Right cardiac atrium (tissue), 5 donors: Measurements from ENCODE around the gene SLC25A11. TPM values are rescaled to one million over a fixed set of nuclear protein-coding genes. Genes with fewer than 3 reads are reported as not detected.

ENCODE experiments used
- ATAC-seq, 2 donors: fragments of 200-7000 bp; cut with Tn5 transposase; one replicate each; pipeline versions ENCODE4 v1.8.0 to v1.9.1; 2020; ENCODE audit warnings: moderate library complexity in 2 of 2, mild to moderate bottlenecking in 1 of 2
- DNase-seq, 3 donors: peaks; one replicate each; pipeline ENCODE4 v3.0.0-alpha.2; 2020
- H3K27ac ChIP-seq: one replicate; pipeline ENCODE4 v1.5.1; 2013; ENCODE audit warnings: mild to moderate bottlenecking, low read length, control low read depth, moderate library complexity
- H3K27me3 ChIP-seq: one replicate; pipeline ENCODE4 v1.6.1; 2013; ENCODE audit not compliant: control insufficient read depth, insufficient read depth
- H3K4me1 ChIP-seq: one replicate; pipeline ENCODE4 v1.6.1; 2013; ENCODE audit warnings: low read length; ENCODE audit not compliant: control insufficient read depth, insufficient read depth
- H3K4me3 ChIP-seq: one replicate; pipeline ENCODE4 v1.5.1; 2013; ENCODE audit warnings: low read length, control low read depth
- H3K9me3 ChIP-seq: one replicate; pipeline ENCODE4 v1.6.1; 2013; ENCODE audit warnings: low read length; ENCODE audit not compliant: control insufficient read depth
- WGBS: extraction: QIAGEN DNeasy Blood & Tissue Kit; methylation state at CpG from one replicate; pipeline ENCODE4 v1.1.7; 2013; 5-methylcytosine and 5-hydroxymethylcytosine counted together
- intact Hi-C, 4 donors: fragments of 100-400 bp; cut with DNase I; formaldehyde crosslinking; loops; one replicate each; pipeline versions ENCODE4 v1.11.0 to v1.14.0; 2022 to 2023
- polyA plus RNA-seq: library from polyadenylated mRNA; stranded (reverse); fragments of 200-250 nt; gene quantifications from one replicate; pipeline ENCODE4 v1.2.3, GENCODE V29; 2013
- total RNA-seq, 4 donors: library from RNA; stranded (reverse); fragmentation: NEBNext Ultra II Directional; extraction: Animal tissue kit (Norgen Biotek cat#: 25700); gene quantifications; one replicate each; pipeline ENCODE4 v1.2.1, GENCODE V29; 2021
- donor health status: healthy with polysubstance abuse.
- donor health status: DM: no; HTN: yes; CAD: no.
- donor health status: DM: no; HTN: no; CAD: no.
- donor health status: DM: no; HTN: yes; CAD: no; lungs with severe emphysema.
- donor health status: DM: yes; HTN: yes; CAD: no.

The SLC25A11 gene
- total and polyA plus RNA-seq, 5 donors, result 162 to 230 (median 200) TPM

DNA sequence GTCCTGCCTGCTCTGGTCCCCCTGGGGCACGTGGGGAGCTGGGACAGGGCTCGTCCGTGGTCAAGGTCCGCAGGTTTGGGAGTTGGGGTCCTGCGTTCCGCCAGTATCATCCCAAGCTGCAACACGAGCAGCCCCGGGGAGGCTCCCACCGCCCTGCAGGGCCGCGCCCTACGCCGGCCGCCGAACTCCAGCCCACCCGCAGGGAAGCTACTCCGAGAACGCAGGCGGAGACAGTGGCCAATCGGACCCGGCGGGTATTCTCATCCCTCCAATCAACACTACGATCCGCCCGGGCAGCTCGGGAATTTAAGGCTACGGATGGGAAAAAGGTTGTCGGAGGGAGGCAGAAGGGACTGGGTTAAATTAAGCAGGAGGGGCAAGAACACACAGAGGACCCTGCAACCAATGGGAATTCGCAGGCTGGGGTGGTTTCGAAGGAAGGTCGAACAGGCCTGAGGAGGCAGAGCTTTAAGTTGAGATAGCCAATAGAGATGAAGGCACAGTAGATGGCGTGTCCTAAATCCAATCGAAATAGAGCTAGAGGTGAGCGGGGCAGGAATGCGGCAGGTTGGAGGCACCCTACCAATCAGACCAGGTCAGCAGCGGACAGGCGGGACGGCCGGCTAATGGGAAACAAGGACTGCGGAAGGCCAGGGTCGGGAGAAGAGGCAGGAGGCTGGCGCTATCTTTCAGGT is 27.1 kb upstream of the SLC25A11 start:
- no peaks in the 10 kb centered on the region for H3K4me1 ChIP-seq

GRCh38 chr17:4965311-4965986 is 25.6 kb upstream of the SLC25A11 start:
- H3K9me3 ChIP-seq, result no peaks in the 10 kb centered on the region
- H3K27ac ChIP-seq, result no peak overlapping the region
- no peak overlapping the region for H3K4me3 ChIP-seq
- no peaks in the 10 kb centered on the region for H3K27me3 ChIP-seq
- ATAC-seq (no peak), DNase-seq (no peak)
- WGBS, result 97% methylated on average over 15 of the region's 15 CpGs
- intact Hi-C loops, result no loop called here
- H3K4me1 ChIP-seq, result no peaks in the 10 kb centered on the region

More for the DNA sequence above, 27.1 kb upstream of the SLC25A11 start:
- under 1% methylated on average over 42 of the region's 42 CpGs for WGBS
- ATAC-seq (peak; percentile 94 to 95), DNase-seq (peak; percentile 98 to 99 (median 99))
- intact Hi-C loops, result no loop called here
- Histone ChIP-seq H3K27ac (peak overlapping the region; percentile 93), H3K27me3 (no peaks in the 10 kb centered on the region), H3K9me3 (no peaks in the 10 kb centered on the region), H3K4me3 (peak overlapping the region; percentile 54)

- ATAC-seq (no peak), DNase-seq (no peak)
- WGBS, result 81% methylated on average over 9 of the region's 9 CpGs
- intact Hi-C loops, result no loop called here
- Histone ChIP-seq H3K27me3 (no peaks in the 10 kb centered on the region), H3K4me3 (no peak overlapping the region), H3K4me1 (no peaks in the 10 kb centered on the region), H3K27ac (no peak overlapping the region), H3K9me3 (no peaks in the 10 kb centered on the region)
Observed at GRCh38 chr17:4960279-4960922, 20.6 kb upstream of the SLC25A11 start.

DNA sequence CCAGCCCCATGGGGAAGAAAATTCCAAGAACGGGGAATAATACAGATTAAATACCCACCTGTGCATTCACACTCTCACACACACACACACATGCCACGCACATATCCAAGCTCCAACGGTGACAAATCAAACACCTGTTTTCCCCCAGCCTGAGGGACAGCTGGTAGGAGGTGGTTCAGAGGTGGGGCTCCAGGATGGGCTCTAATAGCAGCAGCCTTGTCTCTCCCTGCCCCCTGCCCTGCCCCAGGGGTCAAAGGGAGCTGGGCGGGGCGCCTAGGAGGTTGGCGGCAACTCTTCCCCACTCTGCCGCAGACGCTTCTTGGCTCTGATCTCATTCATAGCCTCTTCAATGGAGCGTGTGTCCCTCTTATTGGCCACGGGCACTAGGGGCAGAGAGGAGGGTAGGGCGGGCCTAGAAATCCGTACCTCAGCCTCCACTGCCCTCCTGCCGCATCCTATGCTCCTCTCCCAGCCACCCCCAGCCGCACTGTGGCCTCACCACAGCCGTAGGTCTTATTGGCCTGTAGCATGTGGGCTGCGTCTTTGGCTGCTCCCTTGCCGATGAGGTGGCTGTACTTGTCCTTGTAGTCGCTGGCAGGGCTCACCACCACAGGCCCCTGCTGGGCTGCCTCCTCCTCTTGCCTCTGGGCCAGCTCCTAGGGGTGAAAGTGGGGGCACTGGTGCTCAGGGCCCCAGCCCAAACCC is 19.6 kb upstream of the SLC25A11 start:
- WGBS, result 86% methylated on average over 18 of the region's 18 CpGs
- no peaks in the 10 kb centered on the region for H3K4me1 ChIP-seq
- H3K27ac ChIP-seq, result no peak overlapping the region
- DNase-seq (no peak), ATAC-seq (peak; percentile 7 to 9)
- no peak overlapping the region for H3K4me3 ChIP-seq
- H3K27me3 ChIP-seq, result no peaks in the 10 kb centered on the region
- intact Hi-C loops, result no loop called here
- H3K9me3 ChIP-seq, result no peaks in the 10 kb centered on the region

GRCh38 chr17:4958102-4958501 is 18.3 kb upstream of the SLC25A11 start:
- DNase-seq (no peak), ATAC-seq (no peak)
- 66% methylated on average over 3 of the region's 3 CpGs for WGBS
- Histone ChIP-seq H3K4me1 (no peaks in the 10 kb centered on the region), H3K9me3 (no peaks in the 10 kb centered on the region), H3K27ac (no peak overlapping the region), H3K27me3 (no peaks in the 10 kb centered on the region), H3K4me3 (no peak overlapping the region)
- intact Hi-C loops, result no loop called here

GRCh38 chr17:4956493-4957061 is 16.7 kb upstream of the SLC25A11 start:
- peak in 1 of 3 donors; percentile 82 for DNase-seq
- H3K4me3 ChIP-seq, result no peak overlapping the region
- H3K9me3 ChIP-seq, result no peaks in the 10 kb centered on the region
- ATAC-seq, result no peak
- no peak overlapping the region for H3K27ac ChIP-seq
- 73% methylated on average over 10 of the region's 10 CpGs for WGBS
- H3K27me3 ChIP-seq, result no peaks in the 10 kb centered on the region
- intact Hi-C loops, result no loop called here
- H3K4me1 ChIP-seq, result no peaks in the 10 kb centered on the region

DNA sequence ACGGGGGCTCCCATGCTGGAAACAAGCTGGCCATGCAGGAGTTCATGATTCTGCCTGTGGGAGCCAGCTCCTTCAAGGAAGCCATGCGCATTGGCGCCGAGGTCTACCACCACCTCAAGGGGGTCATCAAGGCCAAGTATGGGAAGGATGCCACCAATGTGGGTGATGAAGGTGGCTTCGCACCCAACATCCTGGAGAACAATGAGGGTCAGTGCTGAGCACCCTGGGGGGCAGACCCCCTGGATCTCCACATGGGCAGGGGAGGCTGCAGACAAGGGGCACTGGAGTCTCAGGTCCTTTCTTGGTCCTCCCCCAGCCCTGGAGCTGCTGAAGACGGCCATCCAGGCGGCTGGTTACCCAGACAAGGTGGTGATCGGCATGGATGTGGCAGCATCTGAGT is 15.2 kb upstream of the SLC25A11 start:
- Histone ChIP-seq H3K4me1 (no peaks in the 10 kb centered on the region), H3K27ac (no peak overlapping the region)
- 98% methylated on average over 8 of the region's 8 CpGs for WGBS

GRCh38 chr17:4953451-4953961 is 13.7 kb upstream of the SLC25A11 start:
- no peaks in the 10 kb centered on the region for H3K27me3 ChIP-seq
- no peak overlapping the region for H3K4me3 ChIP-seq
- intact Hi-C loops, result no loop called here
- H3K9me3 ChIP-seq, result no peaks in the 10 kb centered on the region
- DNase-seq, result no peak
- no peak overlapping the region for H3K27ac ChIP-seq
- no peaks in the 10 kb centered on the region for H3K4me1 ChIP-seq
- no peak for ATAC-seq
- WGBS, result 72% methylated on average over 14 of the region's 14 CpGs

More for the DNA sequence above, 15.2 kb upstream of the SLC25A11 start:
- no peak for ATAC-seq
- DNase-seq, result no peak
- Histone ChIP-seq H3K4me3 (no peak overlapping the region), H3K27me3 (no peaks in the 10 kb centered on the region), H3K9me3 (no peaks in the 10 kb centered on the region)
- intact Hi-C loops, result no loop called here

DNA sequence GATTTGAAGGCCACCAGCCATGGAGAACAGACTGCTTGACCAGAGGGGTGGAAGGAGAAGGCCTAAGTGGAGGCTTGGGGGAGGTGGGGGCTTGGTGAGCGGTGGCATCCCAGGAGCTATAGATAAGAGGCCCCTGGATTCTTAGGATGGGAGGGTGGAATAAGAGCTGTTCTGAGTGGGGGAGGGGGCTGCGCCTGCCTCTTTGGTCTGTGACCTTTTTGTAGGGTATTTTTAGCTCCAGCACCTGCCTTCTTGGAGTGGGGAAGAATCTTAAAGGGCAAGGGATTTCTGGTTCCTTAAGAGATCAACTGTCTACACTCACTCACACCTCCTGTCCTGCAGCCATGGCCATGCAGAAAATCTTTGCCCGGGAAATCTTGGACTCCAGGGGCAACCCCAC is 11.6 kb upstream of the SLC25A11 start:
- peak overlapping the region; percentile 27 for H3K4me3 ChIP-seq
- ATAC-seq (no peak), DNase-seq (no peak)
- H3K9me3 ChIP-seq, result no peaks in the 10 kb centered on the region
- peak overlapping the region; percentile 94 for H3K27ac ChIP-seq
- no peaks in the 10 kb centered on the region for H3K27me3 ChIP-seq
- WGBS, result 58% methylated on average over 3 of the region's 3 CpGs
- intact Hi-C loops, result no loop called here
- H3K4me1 ChIP-seq, result no peaks in the 10 kb centered on the region

DNA sequence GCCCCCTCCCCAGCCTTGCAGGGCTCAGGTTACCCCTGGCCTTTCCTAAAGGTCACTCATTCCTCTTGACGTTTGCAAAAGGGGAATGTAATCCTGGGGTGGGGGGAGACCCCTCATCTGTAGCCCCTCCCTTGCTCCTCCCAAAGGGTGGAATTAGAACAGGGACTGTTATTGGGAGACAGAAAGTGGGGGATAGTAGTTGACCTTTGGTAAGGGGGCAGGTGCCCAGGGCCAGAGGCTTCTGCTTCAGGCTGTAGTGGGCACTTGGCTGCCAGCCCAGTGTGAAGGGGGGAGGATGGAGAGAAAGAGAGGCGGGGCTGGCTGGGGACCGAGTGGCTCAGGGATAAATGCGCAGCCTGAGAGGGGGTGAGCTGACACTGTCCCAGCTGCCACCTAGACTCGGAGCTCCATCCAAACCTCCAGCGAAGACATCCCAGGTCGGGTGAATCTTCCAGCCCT is 10.9 kb upstream of the SLC25A11 start, which contains the start of gene ENO3:
Gene ENO3 (plus strand): TSS at position 374 of the 459 bp plus-strand sequence. CDS start 711 bp downstream, outside the sequence.
- ATAC-seq (no peak), DNase-seq (peak in 2 of 3 donors; percentile 72 to 84)
- H3K9me3 ChIP-seq, result no peaks in the 10 kb centered on the region
- peaks cover under 1% of the 10 kb centered on the region for H3K4me1 ChIP-seq
- peak within 1 kb of the TSS; percentile 87 for H3K4me3 ChIP-seq
- WGBS, result 31% methylated on average over 7 of the region's 7 CpGs
- intact Hi-C loops, result no loop called here
- peak within 1 kb of the TSS; percentile 94 for H3K27ac ChIP-seq
- H3K27me3 ChIP-seq, result no peaks in the 10 kb centered on the region
